ENCODE measurements around the gene ADGRA3. TPM values are rescaled to one million over a fixed set of nuclear protein-coding genes. Genes with fewer than 3 reads are reported as not detected.

Gene ADGRA3
- total RNA-seq, 2 experiments from 2014 or later = not detected

DNA sequence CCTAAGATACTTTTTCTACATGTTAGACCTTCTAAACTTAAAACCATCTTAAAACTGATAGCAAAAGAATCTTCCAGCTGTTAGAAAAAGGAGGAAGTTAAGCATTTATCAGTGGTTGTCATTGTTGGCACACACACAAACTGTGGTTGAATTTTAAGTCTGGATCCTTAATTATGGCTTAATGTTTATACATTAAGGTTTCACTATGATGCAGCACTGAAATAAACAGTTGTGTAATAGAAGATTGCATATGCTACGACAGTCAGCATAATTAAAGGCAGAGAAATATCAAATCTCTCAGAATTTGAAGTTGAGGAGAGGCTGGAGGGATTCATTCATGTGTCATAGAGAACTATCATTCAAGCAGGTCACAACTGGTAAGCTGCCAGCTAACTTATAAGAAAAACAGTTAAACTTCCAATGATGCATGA, 32.3 kb downstream of the ADGRA3 start:
- H3K9me2 ChIP-seq (ENCODE audit: insufficient read depth, low read length) = no peaks in the 10 kb centered on the region
- intact Hi-C loops (cut with micrococcal nuclease; ENCODE audit: unreplicated experiment) = no loop called here
- DNase-seq (ENCODE audit: low spot score) = no peak
- H3K4me3 ChIP-seq (ENCODE audit: low read depth, low read length, poor library complexity, severe bottlenecking) = no peak overlapping the region
- ChIA-PET CTCF (ENCODE audit: unreplicated experiment) (no interaction called here), POLR2A (no interaction called here)
- H3K27ac ChIP-seq (ENCODE audit: low read depth, low read length, poor library complexity, severe bottlenecking) = no peak overlapping the region
- no peaks in the 10 kb centered on the region for H3K9me3 ChIP-seq (ENCODE audit: low read length)
- no peaks in the 10 kb centered on the region for H3K36me3 ChIP-seq (ENCODE audit: insufficient read depth, low read length)
- no peaks in the 10 kb centered on the region for H4K20me1 ChIP-seq (ENCODE audit: insufficient read depth, low read length)
- H3K4me2 ChIP-seq (ENCODE audit: low read length) = no peak overlapping the region
- no peak overlapping the region for H2AFZ ChIP-seq (ENCODE audit: low read length)
- no peaks in the 10 kb centered on the region for H3K79me2 ChIP-seq (ENCODE audit: insufficient read depth, low read depth, low read length)
- BruUV-seq (replicated peaks) = no TSS peak
- no peak for TF ChIP-seq EZH2phosphoT487 (IDR thresholded peaks at IDR 0.05; ENCODE audit: borderline replicate concordance, low read depth, low read length)
- TF ChIP-seq, protein P1, sequence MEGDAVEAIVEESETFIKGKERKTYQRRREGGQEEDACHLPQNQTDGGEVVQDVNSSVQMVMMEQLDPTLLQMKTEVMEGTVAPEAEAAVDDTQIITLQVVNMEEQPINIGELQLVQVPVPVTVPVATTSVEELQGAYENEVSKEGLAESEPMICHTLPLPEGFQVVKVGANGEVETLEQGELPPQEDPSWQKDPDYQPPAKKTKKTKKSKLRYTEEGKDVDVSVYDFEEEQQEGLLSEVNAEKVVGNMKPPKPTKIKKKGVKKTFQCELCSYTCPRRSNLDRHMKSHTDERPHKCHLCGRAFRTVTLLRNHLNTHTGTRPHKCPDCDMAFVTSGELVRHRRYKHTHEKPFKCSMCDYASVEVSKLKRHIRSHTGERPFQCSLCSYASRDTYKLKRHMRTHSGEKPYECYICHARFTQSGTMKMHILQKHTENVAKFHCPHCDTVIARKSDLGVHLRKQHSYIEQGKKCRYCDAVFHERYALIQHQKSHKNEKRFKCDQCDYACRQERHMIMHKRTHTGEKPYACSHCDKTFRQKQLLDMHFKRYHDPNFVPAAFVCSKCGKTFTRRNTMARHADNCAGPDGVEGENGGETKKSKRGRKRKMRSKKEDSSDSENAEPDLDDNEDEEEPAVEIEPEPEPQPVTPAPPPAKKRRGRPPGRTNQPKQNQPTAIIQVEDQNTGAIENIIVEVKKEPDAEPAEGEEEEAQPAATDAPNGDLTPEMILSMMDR (conservative IDR thresholded peaks at IDR 0.05; ENCODE audit: low read length) = no peak
- H3K4me1 ChIP-seq (ENCODE audit: insufficient read depth, low read length, poor library complexity, severe bottlenecking) = no peaks in the 10 kb centered on the region

DNA sequence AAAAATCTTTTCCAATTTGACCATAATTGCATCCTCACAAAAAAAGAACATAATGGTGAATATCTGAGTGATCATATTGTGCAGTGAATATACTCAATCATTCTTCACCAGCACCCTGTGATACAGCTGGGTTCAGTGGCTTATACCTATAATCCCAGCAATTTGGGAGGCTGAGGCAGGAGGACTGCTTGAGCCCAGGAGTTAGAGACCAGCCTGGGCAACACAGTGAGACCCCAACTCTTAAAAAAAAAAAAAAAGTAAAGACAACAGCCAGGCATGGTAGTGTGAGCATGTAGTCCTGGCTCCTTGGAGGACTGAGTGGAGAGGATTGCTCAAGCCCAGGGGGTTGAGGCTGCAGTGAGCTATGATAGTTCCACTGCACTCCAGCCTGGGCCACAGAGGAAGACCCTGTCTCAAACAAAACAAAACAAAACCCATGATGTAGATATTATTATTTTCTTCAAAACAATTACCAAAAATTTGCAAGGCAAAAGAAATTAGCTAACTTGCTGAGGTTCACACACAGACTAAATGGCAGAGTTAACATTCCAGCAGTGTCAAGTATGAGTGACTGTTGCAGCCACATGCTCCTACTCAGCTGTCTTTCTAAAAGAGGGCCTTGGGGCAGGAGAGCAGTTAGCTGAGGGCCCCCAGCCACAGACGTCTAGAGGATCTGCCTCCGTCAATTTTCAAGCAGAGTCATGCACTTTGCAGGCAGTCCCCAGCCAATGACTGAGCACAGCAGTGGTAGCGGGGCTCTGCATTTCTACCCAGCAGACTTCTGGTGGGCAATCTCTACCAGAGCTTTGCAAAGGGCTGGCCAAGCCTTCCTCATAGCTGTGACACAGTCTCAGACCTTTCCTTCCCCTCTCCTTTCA, 33.4 kb downstream of the ADGRA3 start:
- Histone ChIP-seq H3K27ac (ENCODE audit: low read depth, low read length, poor library complexity, severe bottlenecking) (no peak overlapping the region), H3K9me2 (ENCODE audit: insufficient read depth, low read length) (no peaks in the 10 kb centered on the region), H2AFZ (ENCODE audit: low read length) (no peak overlapping the region), H3K36me3 (ENCODE audit: insufficient read depth, low read length) (no peaks in the 10 kb centered on the region), H4K20me1 (ENCODE audit: insufficient read depth, low read length) (no peaks in the 10 kb centered on the region), H3K4me2 (ENCODE audit: low read length) (no peak overlapping the region), H3K9me3 (ENCODE audit: low read length) (no peaks in the 10 kb centered on the region), H3K79me2 (ENCODE audit: insufficient read depth, low read depth, low read length) (no peaks in the 10 kb centered on the region), H3K4me1 (ENCODE audit: insufficient read depth, low read length, poor library complexity, severe bottlenecking) (no peaks in the 10 kb centered on the region), H3K4me3 (ENCODE audit: low read depth, low read length, poor library complexity, severe bottlenecking) (no peak overlapping the region)
- BruUV-seq (replicated peaks) = no TSS peak
- no peak for DNase-seq (ENCODE audit: low spot score)
- CTCF ChIA-PET (ENCODE audit: unreplicated experiment) = no interaction called here
- POLR2A ChIA-PET = no interaction called here
- intact Hi-C loops (cut with micrococcal nuclease; ENCODE audit: unreplicated experiment) = no loop called here
- no peak for TF ChIP-seq EZH2phosphoT487 (IDR thresholded peaks at IDR 0.05; ENCODE audit: borderline replicate concordance, low read depth, low read length)
- TF ChIP-seq, protein P1 (conservative IDR thresholded peaks at IDR 0.05; ENCODE audit: low read length) = no peak

DNA sequence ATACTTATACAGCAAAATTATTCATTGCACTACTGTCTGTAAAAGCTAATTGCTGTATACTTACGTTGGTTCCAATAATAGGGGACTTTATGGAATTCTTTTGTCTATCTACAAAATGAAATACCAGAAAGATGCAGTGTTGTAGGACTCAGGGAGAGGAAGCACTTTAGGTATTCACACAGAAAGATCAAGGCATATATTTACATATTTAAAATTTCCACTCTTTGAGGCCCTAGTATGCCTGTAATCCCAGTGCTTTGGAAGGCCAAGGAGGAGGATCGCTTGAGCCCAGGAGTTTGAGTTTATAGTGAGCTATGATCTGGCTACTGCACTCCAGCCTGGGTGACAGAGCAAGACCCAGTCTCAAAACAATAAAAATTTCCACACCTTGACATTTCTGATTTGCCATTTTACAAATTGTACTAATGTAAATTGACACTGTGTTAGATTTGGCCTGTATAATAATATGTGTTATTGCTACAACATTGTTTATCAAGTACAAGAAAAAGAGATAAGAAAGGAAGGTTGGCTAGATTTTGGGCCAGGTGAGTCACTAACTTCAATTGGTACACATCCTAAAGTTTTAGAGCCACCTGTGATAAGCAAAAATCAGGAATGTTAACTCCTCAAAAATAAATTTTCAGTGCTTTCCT, 35.1 kb downstream of the ADGRA3 start:
- H3K36me3 ChIP-seq (ENCODE audit: insufficient read depth, low read length) = no peaks in the 10 kb centered on the region
- H3K9me3 ChIP-seq (ENCODE audit: low read length) = no peaks in the 10 kb centered on the region
- H4K20me1 ChIP-seq (ENCODE audit: insufficient read depth, low read length) = no peaks in the 10 kb centered on the region
- DNase-seq (ENCODE audit: low spot score) = no peak
- H3K4me3 ChIP-seq (ENCODE audit: low read depth, low read length, poor library complexity, severe bottlenecking) = no peak overlapping the region
- H3K9me2 ChIP-seq (ENCODE audit: insufficient read depth, low read length) = no peaks in the 10 kb centered on the region
- no peak overlapping the region for H3K27ac ChIP-seq (ENCODE audit: low read depth, low read length, poor library complexity, severe bottlenecking)
- no peak overlapping the region for H3K4me2 ChIP-seq (ENCODE audit: low read length)
- ChIA-PET POLR2A (no interaction called here), CTCF (ENCODE audit: unreplicated experiment) (no interaction called here)
- no peak overlapping the region for H2AFZ ChIP-seq (ENCODE audit: low read length)
- TF ChIP-seq, protein P1 (conservative IDR thresholded peaks at IDR 0.05; ENCODE audit: low read length) = no peak
- no peak for TF ChIP-seq EZH2phosphoT487 (IDR thresholded peaks at IDR 0.05; ENCODE audit: borderline replicate concordance, low read depth, low read length)
- no peaks in the 10 kb centered on the region for H3K4me1 ChIP-seq (ENCODE audit: insufficient read depth, low read length, poor library complexity, severe bottlenecking)
- intact Hi-C loops (cut with micrococcal nuclease; ENCODE audit: unreplicated experiment) = no loop called here
- H3K79me2 ChIP-seq (ENCODE audit: insufficient read depth, low read depth, low read length) = no peaks in the 10 kb centered on the region
- BruUV-seq (replicated peaks) = no TSS peak

Measured in OCI-LY7 (cell line).